Caco-2 (cell line): Measurements from ENCODE around the gene GRIA1. TPM values are rescaled to one million over a fixed set of nuclear protein-coding genes. Genes with fewer than 3 reads are reported as not detected.

ENCODE experiments used
- BruUV-seq: library from RNA; stranded (reverse); fragments of 400-500 nt; replicated peaks from 2 replicates; lab custom pipeline; 2021; lab: Mats Ljungman, UMichigan
- CTCF ChIA-PET: fragments of 300-600 bp; sonication (Branson Sonifier 250); formaldehyde crosslinking; loops from one replicate; lab custom pipeline; 2022; ENCODE audit warnings: antibody characterized with exemption; lab: Charles Lee
- POLR2A ChIA-PET: fragments of 300-600 bp; sonication (Branson Sonifier 250); formaldehyde crosslinking; loops from one replicate; lab custom pipeline; 2022; ENCODE audit warnings: antibody characterized with exemption; lab: Charles Lee
- DNase-seq, 2 experiments: peaks; one replicate each; pipeline versions ENCODE4 v3.0.0 to v3.0.0-alpha.2; 2020 to 2022
- H3K27me3 ChIP-seq: replicated peaks from 2 replicates; pipeline ENCODE4 v1.6.0; 2011; ENCODE audit warnings: low read length; ENCODE audit not compliant: control insufficient read depth, insufficient read depth
- H3K36me3 ChIP-seq: 2 replicates; pipeline ENCODE4 v1.5.1; 2011; ENCODE audit warnings: low read length; ENCODE audit not compliant: control insufficient read depth, insufficient read depth
- H3K4me1 ChIP-seq: fragments of 250-450 bp; sonication (Bioruptor Pico); 2 replicates; pipeline ENCODE4 v1.5.1; 2020; ENCODE audit warnings: mild to moderate bottlenecking
- H3K4me3 ChIP-seq: 2 replicates; pipeline ENCODE4 v1.5.1; 2011; ENCODE audit warnings: low read depth, mild to moderate bottlenecking, control low read depth, low read length
- H3K9me3 ChIP-seq: fragments of 250-450 bp; sonication (Bioruptor Pico); 2 replicates; pipeline ENCODE4 v1.5.1; 2020; ENCODE audit warnings: mild to moderate bottlenecking, moderate library complexity
- H3K27ac Mint-ChIP-seq: one replicate; pipeline ENCODE4 v1.8.0; 2022; ENCODE audit warnings: mixed read lengths; ENCODE audit not compliant: unreplicated experiment
- H3K27me3 Mint-ChIP-seq: one replicate; pipeline ENCODE4 v1.8.0; 2022; ENCODE audit warnings: mixed read lengths; ENCODE audit not compliant: insufficient read depth, unreplicated experiment
- H3K36me3 Mint-ChIP-seq: one replicate; pipeline ENCODE4 v1.8.0; 2022; ENCODE audit warnings: mild to moderate bottlenecking, mixed read lengths; ENCODE audit not compliant: insufficient read depth, unreplicated experiment
- H3K4me1 Mint-ChIP-seq: one replicate; pipeline ENCODE4 v1.8.0; 2022; ENCODE audit warnings: low read depth, mixed read lengths; ENCODE audit not compliant: unreplicated experiment
- H3K4me3 Mint-ChIP-seq: one replicate; pipeline ENCODE4 v1.8.0; 2022; ENCODE audit warnings: mild to moderate bottlenecking, moderate library complexity, mixed read lengths; ENCODE audit not compliant: unreplicated experiment
- H3K9me3 Mint-ChIP-seq: one replicate; pipeline ENCODE4 v1.8.0; 2022; ENCODE audit warnings: mixed read lengths; ENCODE audit not compliant: unreplicated experiment
- CTCF ChIP-seq, 2 experiments: fragments of 200-600 bp in 1 of 2; IDR thresholded peaks; 1 replicate in 1 of 2; 2 replicates in 1 of 2; pipeline versions ENCODE4 v1.5.1 to v1.8.0; 2011 to 2022; ENCODE audit warnings: antibody characterized with exemption in 1 of 2, control low read depth in 1 of 2, inconsistent platforms in 1 of 2, low read depth in 1 of 2, low read length in 1 of 2, mild to moderate bottlenecking in 1 of 2, moderate library complexity in 1 of 2; ENCODE audit not compliant: insufficient read depth in 1 of 2, severe bottlenecking in 1 of 2, unreplicated experiment in 1 of 2
- intact Hi-C: fragments of 100-400 bp; cut with micrococcal nuclease; formaldehyde crosslinking; loops from one replicate; pipeline ENCODE4 v1.10.0; 2022; ENCODE audit not compliant: unreplicated experiment
- total RNA-seq: library from RNA; stranded (reverse); gene quantifications from 2 replicates; pipeline ENCODE4 v1.2.3, GENCODE V29; 2022

GRIA1 gene
- total RNA-seq, 1 experiment from 2014 or later, result not detected

DNA sequence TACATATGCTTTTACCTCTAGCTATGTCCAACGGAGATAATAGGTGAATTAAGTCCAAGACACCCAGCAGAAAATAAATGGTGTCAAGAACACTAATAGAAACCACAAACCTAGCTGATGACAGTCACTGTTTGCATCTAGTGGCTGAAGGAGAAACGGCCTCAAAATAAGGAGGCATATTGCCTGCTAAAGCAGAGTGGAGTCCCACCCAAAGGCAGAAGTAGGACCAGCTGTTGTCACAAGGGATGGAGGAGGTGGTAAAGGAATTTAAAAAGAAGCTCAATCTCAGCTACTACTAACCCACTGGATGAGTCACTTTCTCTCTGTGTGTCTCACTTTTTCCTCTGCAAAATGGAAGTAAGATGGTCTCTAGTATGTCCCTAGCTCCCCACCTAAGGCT is 224.3 kb downstream of the GRIA1 start:
- intact Hi-C loops, result loop anchor here (10.0 kb wide), 1 partner anchor 250 kb away; no protein-coding TSS in a partner anchor
- Histone ChIP-seq H3K27me3 (no peaks in the 10 kb centered on the region), H3K36me3 (no peaks in the 10 kb centered on the region), H3K9me3 (no peaks in the 10 kb centered on the region), H3K4me3 (no peak overlapping the region), H3K4me1 (no peaks in the 10 kb centered on the region)
- Mint-ChIP-seq H3K36me3 (no peaks in the 10 kb centered on the region), H3K4me1 (no peaks in the 10 kb centered on the region), H3K4me3 (no peak overlapping the region), H3K27ac (no peak overlapping the region), H3K27me3 (peaks cover 10% of the 10 kb centered on the region), H3K9me3 (no peaks in the 10 kb centered on the region)
- no peak for TF ChIP-seq CTCF (IDR thresholded peaks at IDR 0.05; ENCODE audit: insufficient read depth in 1 of 2, low read depth in 1 of 2, low read length in 1 of 2, severe bottlenecking in 1 of 2, unreplicated experiment in 1 of 2)
- ChIA-PET CTCF (no interaction called here), POLR2A (interaction anchor here (0.7 kb wide), 1 partner anchor 503 kb away, joined by 3 read pairs; no protein-coding TSS in a partner anchor)
- BruUV-seq, result no TSS peak
- no peak for DNase-seq

DNA sequence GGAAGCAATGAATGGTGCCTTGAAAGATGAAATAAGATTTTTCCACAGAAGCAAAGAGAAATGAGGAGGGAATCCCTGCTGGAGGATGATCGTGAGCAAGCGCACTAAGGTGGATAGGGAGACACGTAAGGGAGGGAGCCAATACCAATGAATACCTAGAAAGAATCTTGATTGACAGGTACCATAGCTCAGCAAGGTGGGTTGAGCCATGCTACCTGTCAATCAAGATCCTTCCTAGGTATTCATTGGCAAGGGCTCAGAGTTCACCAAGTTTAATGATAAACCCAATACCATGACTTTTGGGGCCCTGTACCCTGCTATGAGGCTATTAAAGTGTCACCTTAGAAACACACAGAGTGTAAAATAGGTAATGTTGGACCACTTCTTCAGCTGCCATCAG is 226.8 kb downstream of the GRIA1 start:
- intact Hi-C loops, result loop anchor here (10.0 kb wide), 1 partner anchor 248 kb away; no protein-coding TSS in a partner anchor

GRCh38 chr5:153718713-153719112 is 228.2 kb downstream of the GRIA1 start:
- intact Hi-C loops, result loop anchor here (10.0 kb wide), 1 partner anchor 246 kb away; no protein-coding TSS in a partner anchor
- no peak for DNase-seq

More for the DNA sequence above, 226.8 kb downstream of the GRIA1 start:
- H3K27me3 ChIP-seq, result no peaks in the 10 kb centered on the region
- ChIA-PET CTCF (interaction anchor here (0.6 kb wide), 1 partner anchor 807 kb away, joined by 6 read pairs; no protein-coding TSS in a partner anchor), POLR2A (no interaction called here)
- Mint-ChIP-seq H3K27me3 (peaks cover 6% of the 10 kb centered on the region), H3K9me3 (no peaks in the 10 kb centered on the region), H3K4me1 (no peaks in the 10 kb centered on the region), H3K27ac (no peak overlapping the region), H3K4me3 (no peak overlapping the region), H3K36me3 (no peaks in the 10 kb centered on the region)
- BruUV-seq, result no TSS peak
- H3K4me1 ChIP-seq, result no peaks in the 10 kb centered on the region
- H3K36me3 ChIP-seq, result no peaks in the 10 kb centered on the region
- no peaks in the 10 kb centered on the region for H3K9me3 ChIP-seq
- no peak for TF ChIP-seq CTCF (IDR thresholded peaks at IDR 0.05; ENCODE audit: insufficient read depth in 1 of 2, low read depth in 1 of 2, low read length in 1 of 2, severe bottlenecking in 1 of 2, unreplicated experiment in 1 of 2)
- no peak for DNase-seq
- no peak overlapping the region for H3K4me3 ChIP-seq

More at GRCh38 chr5:153718713-153719112, 228.2 kb downstream of the GRIA1 start:
- Histone ChIP-seq H3K36me3 (no peaks in the 10 kb centered on the region), H3K9me3 (no peaks in the 10 kb centered on the region), H3K4me3 (no peak overlapping the region), H3K27me3 (no peaks in the 10 kb centered on the region), H3K4me1 (no peaks in the 10 kb centered on the region)
- Mint-ChIP-seq H3K4me3 (no peak overlapping the region), H3K4me1 (no peaks in the 10 kb centered on the region), H3K36me3 (no peaks in the 10 kb centered on the region), H3K27me3 (peaks cover 11% of the 10 kb centered on the region), H3K27ac (no peak overlapping the region), H3K9me3 (no peaks in the 10 kb centered on the region)
- no TSS peak for BruUV-seq
- ChIA-PET POLR2A (no interaction called here), CTCF (no interaction called here)
- no peak for TF ChIP-seq CTCF (IDR thresholded peaks at IDR 0.05; ENCODE audit: insufficient read depth in 1 of 2, low read depth in 1 of 2, low read length in 1 of 2, severe bottlenecking in 1 of 2, unreplicated experiment in 1 of 2)
